Thyroid gland (tissue), 4 donors: ENCODE measurements around the gene SLC30A7.

Experiments used
- POLR2A ChIP-seq, 2 donors: fragments of 450-650 bp; IDR thresholded peaks; one replicate each; pipeline ENCODE4 v1.6.1; 2017; ENCODE audit warnings: antibody characterized with exemption in 2 of 2, mild to moderate bottlenecking in 2 of 2, moderate library complexity in 1 of 2
- TF ChIP-seq, protein P1 (sequence below), 6 experiments: fragments of 200-600 bp in 3 of 6; fragments of 450-650 bp in 3 of 6; sonication (generic) in 3 of 6; IDR thresholded peaks; one replicate each; pipeline ENCODE4 v1.5.1; 2016 to 2019; ENCODE audit warnings: antibody characterized with exemption in 6 of 6, mild to moderate bottlenecking in 2 of 6, inconsistent platforms in 1 of 6, moderate library complexity in 1 of 6

DNA sequence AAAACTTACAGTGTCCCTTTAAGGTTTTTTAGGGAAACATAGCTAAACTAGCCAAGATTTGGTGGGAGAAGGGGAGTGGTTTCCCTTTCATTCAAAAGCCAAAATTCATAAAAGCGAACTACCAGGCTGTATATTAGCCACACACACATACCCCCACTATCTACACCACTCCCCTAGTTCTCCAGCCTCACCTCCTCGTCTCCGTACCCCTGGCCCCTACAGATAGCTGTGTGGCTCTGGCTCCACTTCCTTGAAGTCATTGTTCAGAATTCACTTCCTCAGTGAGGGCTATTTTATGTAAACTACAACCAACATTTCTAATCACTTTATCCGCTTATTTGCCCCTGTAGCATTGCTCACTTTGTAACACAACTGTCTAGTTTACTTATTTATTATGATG, 135.0 kb downstream of the SLC30A7 start:
- TF ChIP-seq, protein P1, sequence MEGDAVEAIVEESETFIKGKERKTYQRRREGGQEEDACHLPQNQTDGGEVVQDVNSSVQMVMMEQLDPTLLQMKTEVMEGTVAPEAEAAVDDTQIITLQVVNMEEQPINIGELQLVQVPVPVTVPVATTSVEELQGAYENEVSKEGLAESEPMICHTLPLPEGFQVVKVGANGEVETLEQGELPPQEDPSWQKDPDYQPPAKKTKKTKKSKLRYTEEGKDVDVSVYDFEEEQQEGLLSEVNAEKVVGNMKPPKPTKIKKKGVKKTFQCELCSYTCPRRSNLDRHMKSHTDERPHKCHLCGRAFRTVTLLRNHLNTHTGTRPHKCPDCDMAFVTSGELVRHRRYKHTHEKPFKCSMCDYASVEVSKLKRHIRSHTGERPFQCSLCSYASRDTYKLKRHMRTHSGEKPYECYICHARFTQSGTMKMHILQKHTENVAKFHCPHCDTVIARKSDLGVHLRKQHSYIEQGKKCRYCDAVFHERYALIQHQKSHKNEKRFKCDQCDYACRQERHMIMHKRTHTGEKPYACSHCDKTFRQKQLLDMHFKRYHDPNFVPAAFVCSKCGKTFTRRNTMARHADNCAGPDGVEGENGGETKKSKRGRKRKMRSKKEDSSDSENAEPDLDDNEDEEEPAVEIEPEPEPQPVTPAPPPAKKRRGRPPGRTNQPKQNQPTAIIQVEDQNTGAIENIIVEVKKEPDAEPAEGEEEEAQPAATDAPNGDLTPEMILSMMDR (IDR thresholded peaks at IDR 0.05) = no peak
- TF ChIP-seq POLR2A (IDR thresholded peaks at IDR 0.05) = no peak
